ENCODE measurements around the gene ACO2. TPM values are rescaled to one million over a fixed set of nuclear protein-coding genes. Genes with fewer than 3 reads are reported as not detected.

ACO2 gene
- total and polyA plus RNA-seq, 2 of the 13 experiments (the other 11 are each of a cell fraction or from before 2014, with no cell fraction given): 19.2 to 45.6 TPM

DNA sequence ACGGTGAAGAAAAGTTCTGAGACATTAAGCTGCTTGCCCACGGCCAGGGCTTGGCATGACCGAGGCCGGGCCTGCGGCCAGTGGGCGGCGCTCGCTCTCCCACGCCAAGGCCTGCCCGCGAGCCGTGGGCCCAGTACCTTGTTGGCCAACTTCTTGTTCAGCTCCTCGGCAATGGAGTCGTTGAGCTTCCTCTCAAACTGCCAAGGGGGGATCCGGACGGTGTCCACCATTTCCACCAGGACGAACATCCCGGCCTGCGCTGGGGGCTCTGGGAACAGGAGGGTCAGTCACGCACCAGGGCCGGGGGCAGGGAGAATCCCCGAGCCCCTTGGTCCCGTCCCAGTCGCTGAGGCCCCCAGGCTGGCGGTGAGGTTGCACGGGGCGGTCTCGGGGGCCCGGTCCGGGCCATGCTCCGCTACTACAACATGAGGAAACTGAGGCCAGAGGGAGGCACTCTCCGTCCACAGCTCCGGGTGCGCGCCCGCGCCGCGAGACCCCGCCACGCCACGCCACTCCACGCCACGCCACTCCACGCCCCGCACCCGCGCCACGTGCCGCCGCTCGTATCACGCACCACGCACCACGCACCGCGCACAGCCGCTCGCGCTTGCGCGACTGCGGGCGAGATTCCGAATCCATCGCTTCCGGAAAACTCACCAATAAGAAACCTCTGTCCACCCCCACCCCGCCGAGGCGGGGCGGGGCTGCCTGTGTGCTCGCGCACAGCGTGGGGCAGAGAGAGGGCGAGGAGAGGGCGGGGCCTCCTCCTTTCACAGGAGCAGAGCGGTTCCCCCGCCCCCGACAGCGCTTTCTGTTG is 75.1 kb downstream of the ACO2 start, which contains the start of gene POLR3H (continued):
- TF ChIP-seq, protein P1, sequence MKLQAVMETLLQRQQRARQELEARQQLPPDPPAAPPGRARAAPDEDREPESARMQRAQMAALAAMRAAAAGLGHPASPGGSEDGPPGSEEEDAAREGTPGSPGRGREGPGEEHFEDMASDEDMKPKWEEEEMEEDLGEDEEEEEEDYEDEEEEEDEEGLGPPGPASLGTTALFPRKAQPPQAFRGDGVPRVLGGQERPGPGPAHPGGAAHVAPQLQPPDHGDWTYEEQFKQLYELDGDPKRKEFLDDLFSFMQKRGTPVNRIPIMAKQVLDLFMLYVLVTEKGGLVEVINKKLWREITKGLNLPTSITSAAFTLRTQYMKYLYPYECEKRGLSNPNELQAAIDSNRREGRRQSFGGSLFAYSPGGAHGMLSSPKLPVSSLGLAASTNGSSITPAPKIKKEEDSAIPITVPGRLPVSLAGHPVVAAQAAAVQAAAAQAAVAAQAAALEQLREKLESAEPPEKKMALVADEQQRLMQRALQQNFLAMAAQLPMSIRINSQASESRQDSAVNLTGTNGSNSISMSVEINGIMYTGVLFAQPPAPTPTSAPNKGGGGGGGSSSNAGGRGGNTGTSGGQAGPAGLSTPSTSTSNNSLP (IDR thresholded peaks at IDR 0.05; ENCODE audit: low read depth, low read length): no peak
- TF ChIP-seq ZFYVE20 (CRISPR knock-in tag; IDR thresholded peaks at IDR 0.05; ENCODE audit: borderline replicate concordance, low read depth) (no peak), SIN3B (IDR thresholded peaks at IDR 0.05; ENCODE audit: low read length) (no peak), BRCA1 (CRISPR knock-in tag; IDR thresholded peaks at IDR 0.05) (no peak), ZNF556 (CRISPR knock-in tag; IDR thresholded peaks at IDR 0.05; ENCODE audit: borderline replicate concordance) (no peak; the same call in 1 of the 2 replicates), ZNF567 (CRISPR knock-in tag; IDR thresholded peaks at IDR 0.05; ENCODE audit: borderline replicate concordance) (no peak; the same call in 1 of the 2 replicates), ZNF432 (CRISPR knock-in tag; IDR thresholded peaks at IDR 0.05; ENCODE audit: borderline replicate concordance) (no peak), TMF1 (CRISPR knock-in tag; IDR thresholded peaks at IDR 0.05; ENCODE audit: low read depth) (no peak), NCOA5 (CRISPR knock-in tag; IDR thresholded peaks at IDR 0.05) (no peak), FOSL1 (CRISPR knock-in tag; IDR thresholded peaks at IDR 0.05; ENCODE audit: borderline replicate concordance) (no peak), ZNF331 (CRISPR knock-in tag; IDR thresholded peaks at IDR 0.05) (peak; percentile 40; the same call in 1 of the 2 replicates), POLR2AphosphoS5 (IDR thresholded peaks at IDR 0.05; ENCODE audit: low read depth, low read length) (peak; percentile 40), SRF (IDR thresholded peaks at IDR 0.05; ENCODE audit: low read depth, low read length) (no peak), HOXA7 (CRISPR knock-in tag; IDR thresholded peaks at IDR 0.05) (no peak), ZNF451 (CRISPR knock-in tag; IDR thresholded peaks at IDR 0.05) (no peak), ZNF510 (CRISPR knock-in tag; IDR thresholded peaks at IDR 0.05; ENCODE audit: low read depth) (no peak), ZSCAN12 (CRISPR knock-in tag; IDR thresholded peaks at IDR 0.05) (no peak), JARID2 (CRISPR knock-in tag; IDR thresholded peaks at IDR 0.05; ENCODE audit: insufficient replicate concordance) (no peak), KLF12 (CRISPR knock-in tag; IDR thresholded peaks at IDR 0.05; ENCODE audit: borderline replicate concordance) (peak; percentile 69; the same call in 1 of the 2 replicates)
- TF ChIP-seq, protein P2, sequence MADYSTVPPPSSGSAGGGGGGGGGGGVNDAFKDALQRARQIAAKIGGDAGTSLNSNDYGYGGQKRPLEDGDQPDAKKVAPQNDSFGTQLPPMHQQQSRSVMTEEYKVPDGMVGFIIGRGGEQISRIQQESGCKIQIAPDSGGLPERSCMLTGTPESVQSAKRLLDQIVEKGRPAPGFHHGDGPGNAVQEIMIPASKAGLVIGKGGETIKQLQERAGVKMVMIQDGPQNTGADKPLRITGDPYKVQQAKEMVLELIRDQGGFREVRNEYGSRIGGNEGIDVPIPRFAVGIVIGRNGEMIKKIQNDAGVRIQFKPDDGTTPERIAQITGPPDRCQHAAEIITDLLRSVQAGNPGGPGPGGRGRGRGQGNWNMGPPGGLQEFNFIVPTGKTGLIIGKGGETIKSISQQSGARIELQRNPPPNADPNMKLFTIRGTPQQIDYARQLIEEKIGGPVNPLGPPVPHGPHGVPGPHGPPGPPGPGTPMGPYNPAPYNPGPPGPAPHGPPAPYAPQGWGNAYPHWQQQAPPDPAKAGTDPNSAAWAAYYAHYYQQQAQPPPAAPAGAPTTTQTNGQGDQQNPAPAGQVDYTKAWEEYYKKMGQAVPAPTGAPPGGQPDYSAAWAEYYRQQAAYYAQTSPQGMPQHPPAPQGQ (CRISPR knock-in tag; IDR thresholded peaks at IDR 0.05; ENCODE audit: borderline replicate concordance): no peak
- TF ChIP-seq, protein P3, sequence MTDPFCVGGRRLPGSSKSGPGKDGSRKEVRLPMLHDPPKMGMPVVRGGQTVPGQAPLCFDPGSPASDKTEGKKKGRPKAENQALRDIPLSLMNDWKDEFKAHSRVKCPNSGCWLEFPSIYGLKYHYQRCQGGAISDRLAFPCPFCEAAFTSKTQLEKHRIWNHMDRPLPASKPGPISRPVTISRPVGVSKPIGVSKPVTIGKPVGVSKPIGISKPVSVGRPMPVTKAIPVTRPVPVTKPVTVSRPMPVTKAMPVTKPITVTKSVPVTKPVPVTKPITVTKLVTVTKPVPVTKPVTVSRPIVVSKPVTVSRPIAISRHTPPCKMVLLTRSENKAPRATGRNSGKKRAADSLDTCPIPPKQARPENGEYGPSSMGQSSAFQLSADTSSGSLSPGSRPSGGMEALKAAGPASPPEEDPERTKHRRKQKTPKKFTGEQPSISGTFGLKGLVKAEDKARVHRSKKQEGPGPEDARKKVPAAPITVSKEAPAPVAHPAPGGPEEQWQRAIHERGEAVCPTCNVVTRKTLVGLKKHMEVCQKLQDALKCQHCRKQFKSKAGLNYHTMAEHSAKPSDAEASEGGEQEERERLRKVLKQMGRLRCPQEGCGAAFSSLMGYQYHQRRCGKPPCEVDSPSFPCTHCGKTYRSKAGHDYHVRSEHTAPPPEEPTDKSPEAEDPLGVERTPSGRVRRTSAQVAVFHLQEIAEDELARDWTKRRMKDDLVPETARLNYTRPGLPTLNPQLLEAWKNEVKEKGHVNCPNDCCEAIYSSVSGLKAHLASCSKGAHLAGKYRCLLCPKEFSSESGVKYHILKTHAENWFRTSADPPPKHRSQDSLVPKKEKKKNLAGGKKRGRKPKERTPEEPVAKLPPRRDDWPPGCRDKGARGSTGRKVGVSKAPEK (CRISPR knock-in tag; IDR thresholded peaks at IDR 0.05; ENCODE audit: borderline replicate concordance): no peak
- TF ChIP-seq, protein P4, sequence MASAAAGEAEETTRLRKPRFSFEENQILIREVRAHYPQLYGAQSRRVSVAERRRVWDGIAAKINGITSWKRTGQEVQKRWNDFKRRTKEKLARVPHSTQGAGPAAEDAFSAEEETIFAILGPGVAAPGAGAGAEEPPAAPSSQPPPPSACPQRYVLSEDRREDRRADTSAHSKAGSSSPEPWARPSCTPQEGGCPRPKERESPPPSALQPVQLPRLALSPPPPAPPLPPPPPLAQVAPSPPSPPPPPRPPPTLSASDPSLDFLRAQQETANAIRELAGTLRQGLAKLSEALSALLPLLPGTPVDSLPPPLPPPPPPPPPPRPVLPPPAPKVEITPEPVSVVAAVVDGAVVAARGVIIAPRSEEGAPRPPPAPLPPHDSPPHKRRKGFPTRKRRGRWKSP (CRISPR knock-in tag; IDR thresholded peaks at IDR 0.05): peak; percentile 55; the same call in 1 of the 2 replicates

Data from HepG2 (cell line).